Measurements from ENCODE around the gene TSPAN33. TPM values are rescaled to one million over a fixed set of nuclear protein-coding genes. Genes with fewer than 3 reads are reported as not detected.

The TSPAN33 gene
- total and polyA plus RNA-seq, 4 experiments from 2014 or later = 0.83 to 6.3 (median 0.97) TPM

GRCh38 chr7:129150199-129150996 is 5.9 kb downstream of the TSPAN33 start:
- intact Hi-C loops (cut with micrococcal nuclease) = no loop called here
- no peak overlapping the region for H3K27ac ChIP-seq (ENCODE audit: low read depth, low read length)
- no peaks in the 10 kb centered on the region for H3K36me3 ChIP-seq (ENCODE audit: insufficient read depth, low read length)
- Mint-ChIP-seq H3K36me3 (no peaks in the 10 kb centered on the region), H3K27me3 (peaks cover 3 to 20% of the 10 kb centered on the region in 2 donors), H3K9me3 (no peaks in the 10 kb centered on the region), H3K4me3 (no peak overlapping the region), H3K27ac (no peak overlapping the region), H3K4me1 (peaks cover 0 to 6% (median 3%) of the 10 kb centered on the region in 4 donors)
- POLR2A ChIA-PET (ENCODE audit: partially characterized antibody) = no interaction called here
- CTCF ChIA-PET (ENCODE audit: partially characterized antibody) = interaction anchor here (1.0 to 1.5 kb wide), 3 partner anchors 13 to 28 kb away, joined by 3 to 23 read pairs (median 6); no protein-coding TSS in a partner anchor
- H3K4me3 ChIP-seq (ENCODE audit: low read length in 2 of 2) = no peak overlapping the region
- peaks cover under 1% of the 10 kb centered on the region for H3K4me1 ChIP-seq (ENCODE audit: insufficient read depth, low read length)
- H3K9me3 ChIP-seq (ENCODE audit: control insufficient read depth in 1 of 2, low read length in 2 of 2) = no peaks in the 10 kb centered on the region
- no peak for DNase-seq
- H3K27me3 ChIP-seq (ENCODE audit: insufficient read depth, low read length) = no peaks in the 10 kb centered on the region

DNA sequence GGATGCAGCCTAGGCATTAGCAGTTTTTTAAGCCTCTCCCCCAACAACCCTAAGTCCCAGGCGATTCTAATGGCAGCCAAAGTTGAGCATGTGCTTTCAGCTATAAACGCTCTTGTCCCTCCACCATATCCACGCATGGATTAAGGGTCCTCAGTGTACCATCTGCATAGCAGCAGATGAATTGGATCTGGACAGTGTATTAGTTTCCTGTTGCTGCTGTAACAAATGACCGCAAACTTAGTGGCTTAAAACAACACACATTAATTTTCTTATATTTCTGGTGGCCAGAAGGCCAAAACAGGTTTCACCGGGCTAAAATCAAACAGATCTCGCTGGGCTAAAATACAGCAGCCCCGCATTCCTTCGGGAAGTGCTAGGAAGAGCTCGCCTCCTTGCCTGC is 13.1 kb downstream of the TSPAN33 start:
- Mint-ChIP-seq H3K4me1 (no peaks in the 10 kb centered on the region), H3K9me3 (no peaks in the 10 kb centered on the region), H3K27me3 (no peaks in the 10 kb centered on the region), H3K27ac (no peak overlapping the region), H3K36me3 (no peaks in the 10 kb centered on the region), H3K4me3 (no peak overlapping the region)
- no peaks in the 10 kb centered on the region for H3K36me3 ChIP-seq (ENCODE audit: insufficient read depth, low read length)
- POLR2A ChIA-PET (ENCODE audit: partially characterized antibody) = no interaction called here
- no peak overlapping the region for H3K4me3 ChIP-seq (ENCODE audit: low read length in 2 of 2)
- H3K27ac ChIP-seq (ENCODE audit: low read depth, low read length) = no peak overlapping the region
- no peak for DNase-seq
- H3K27me3 ChIP-seq (ENCODE audit: insufficient read depth, low read length) = no peaks in the 10 kb centered on the region
- intact Hi-C loops (cut with micrococcal nuclease) = no loop called here
- no peaks in the 10 kb centered on the region for H3K4me1 ChIP-seq (ENCODE audit: insufficient read depth, low read length)
- CTCF ChIA-PET (ENCODE audit: partially characterized antibody) = interaction anchor here (1.2 to 2.5 kb wide), 2 partner anchors 11 to 61 kb away, joined by 4 to 7 read pairs; no protein-coding TSS in a partner anchor
- no peaks in the 10 kb centered on the region for H3K9me3 ChIP-seq (ENCODE audit: control insufficient read depth in 1 of 2, low read length in 2 of 2)

DNA sequence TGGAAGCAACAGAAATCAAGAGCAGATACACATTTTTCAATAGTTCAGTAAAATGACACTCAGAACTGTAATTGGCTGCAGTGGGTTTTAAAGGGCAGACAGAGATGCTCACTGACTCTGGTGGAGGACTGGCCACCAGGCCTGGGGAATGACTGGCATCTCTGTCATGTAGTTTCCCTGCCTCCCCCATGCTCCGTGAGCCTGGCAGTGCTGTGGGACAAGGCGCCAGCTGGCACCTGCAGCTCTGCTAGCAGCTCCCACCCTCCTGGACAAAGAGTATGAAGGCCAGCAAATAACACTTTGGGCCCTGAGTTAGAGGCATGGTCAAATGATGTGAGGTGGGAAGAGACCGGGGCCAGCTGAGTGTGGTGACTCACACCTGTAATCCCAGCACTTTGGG is 15.0 kb downstream of the TSPAN33 start:
- Mint-ChIP-seq H3K27me3 (no peaks in the 10 kb centered on the region), H3K9me3 (no peaks in the 10 kb centered on the region), H3K4me3 (no peak overlapping the region), H3K36me3 (no peaks in the 10 kb centered on the region), H3K4me1 (peaks cover 0 to 2% (median 0%) of the 10 kb centered on the region in 4 donors), H3K27ac (no peak overlapping the region)
- CTCF ChIA-PET (ENCODE audit: partially characterized antibody) = no interaction called here
- Histone ChIP-seq H3K27ac (ENCODE audit: low read depth, low read length) (no peak overlapping the region), H3K4me1 (ENCODE audit: insufficient read depth, low read length) (no peaks in the 10 kb centered on the region), H3K36me3 (ENCODE audit: insufficient read depth, low read length) (no peaks in the 10 kb centered on the region), H3K27me3 (ENCODE audit: insufficient read depth, low read length) (no peaks in the 10 kb centered on the region), H3K9me3 (ENCODE audit: control insufficient read depth in 1 of 2, low read length in 2 of 2) (no peaks in the 10 kb centered on the region), H3K4me3 (ENCODE audit: low read length in 2 of 2) (no peak overlapping the region)
- intact Hi-C loops (cut with micrococcal nuclease) = no loop called here
- DNase-seq = no peak
- POLR2A ChIA-PET (ENCODE audit: partially characterized antibody) = interaction anchor here (0.8 kb wide), 1 partner anchor 340 kb away, joined by 3 read pairs; no protein-coding TSS in a partner anchor

GRCh38 chr7:129160161-129160905 is 15.8 kb downstream of the TSPAN33 start:
- H3K36me3 Mint-ChIP-seq = peaks cover 0 to 4% of the 10 kb centered on the region in 2 donors
- H3K9me3 Mint-ChIP-seq = no peaks in the 10 kb centered on the region
- POLR2A ChIA-PET (ENCODE audit: partially characterized antibody) = no interaction called here
- peaks cover 0 to 2% (median 0%) of the 10 kb centered on the region in 4 donors for H3K4me1 Mint-ChIP-seq
- intact Hi-C loops (cut with micrococcal nuclease) = no loop called here
- Histone ChIP-seq H3K36me3 (ENCODE audit: insufficient read depth, low read length) (no peaks in the 10 kb centered on the region), H3K4me1 (ENCODE audit: insufficient read depth, low read length) (no peaks in the 10 kb centered on the region), H3K4me3 (ENCODE audit: low read length in 2 of 2) (no peak overlapping the region), H3K27me3 (ENCODE audit: insufficient read depth, low read length) (no peaks in the 10 kb centered on the region), H3K27ac (ENCODE audit: low read depth, low read length) (no peak overlapping the region), H3K9me3 (ENCODE audit: control insufficient read depth in 1 of 2, low read length in 2 of 2) (no peaks in the 10 kb centered on the region)
- CTCF ChIA-PET (ENCODE audit: partially characterized antibody) = interaction anchor here (0.6 kb wide), 1 partner anchor 111 kb away, joined by 3 read pairs; no protein-coding TSS in a partner anchor
- DNase-seq = no peak
- no peak overlapping the region for H3K27ac Mint-ChIP-seq
- no peak overlapping the region for H3K4me3 Mint-ChIP-seq
- no peaks in the 10 kb centered on the region for H3K27me3 Mint-ChIP-seq

DNA sequence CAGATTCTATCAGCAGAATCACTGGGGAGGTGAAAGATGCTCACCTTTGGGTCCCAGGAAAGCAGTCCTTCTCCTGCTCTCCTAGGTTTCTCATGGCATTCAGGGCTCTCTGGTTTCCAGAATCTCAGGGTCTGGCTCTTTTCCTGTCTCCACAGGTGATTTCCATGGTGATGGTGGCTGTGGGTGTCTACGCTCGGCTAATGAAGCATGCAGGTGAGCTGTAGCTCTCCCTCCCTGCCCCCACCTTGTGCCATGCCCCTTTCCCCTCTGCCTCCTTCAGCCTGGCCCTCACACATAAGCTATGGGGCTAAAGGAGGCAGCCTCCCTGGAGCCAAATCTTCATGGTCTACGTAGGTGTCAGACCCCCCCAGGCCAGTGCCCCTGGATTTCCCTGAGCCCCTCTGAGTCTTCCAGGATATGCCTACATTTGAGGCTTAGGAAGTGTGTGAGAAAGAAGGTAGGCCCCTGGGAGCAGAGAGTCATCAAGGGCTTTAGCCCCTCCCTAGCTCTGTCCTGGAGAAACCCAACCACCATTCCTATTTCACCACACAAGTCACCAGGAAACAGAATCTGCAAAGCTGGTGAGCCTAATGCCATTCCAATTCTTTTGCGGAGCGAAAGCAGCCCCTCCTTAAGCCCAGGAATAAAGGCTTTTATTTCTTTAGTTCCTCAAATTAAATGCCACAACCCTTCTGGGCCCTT is 17.2 kb downstream of the TSPAN33 start:
- H3K9me3 ChIP-seq (ENCODE audit: control insufficient read depth in 1 of 2, low read length in 2 of 2) = no peaks in the 10 kb centered on the region
- no peak overlapping the region for H3K27ac ChIP-seq (ENCODE audit: low read depth, low read length)
- H3K27ac Mint-ChIP-seq = no peak overlapping the region
- H3K9me3 Mint-ChIP-seq = no peaks in the 10 kb centered on the region
- CTCF ChIA-PET (ENCODE audit: partially characterized antibody) = interaction anchor here (2.4 kb wide), 1 partner anchor 136 kb away, joined by 12 read pairs; no protein-coding TSS in a partner anchor
- H3K27me3 Mint-ChIP-seq = no peaks in the 10 kb centered on the region
- no peak overlapping the region for H3K4me3 Mint-ChIP-seq
- POLR2A ChIA-PET (ENCODE audit: partially characterized antibody) = no interaction called here
- intact Hi-C loops (cut with micrococcal nuclease) = no loop called here
- DNase-seq = no peak
- H3K4me3 ChIP-seq (ENCODE audit: low read length in 2 of 2) = no peak overlapping the region
- no peaks in the 10 kb centered on the region for H3K36me3 ChIP-seq (ENCODE audit: insufficient read depth, low read length)
- H3K27me3 ChIP-seq (ENCODE audit: insufficient read depth, low read length) = no peaks in the 10 kb centered on the region
- no peaks in the 10 kb centered on the region for H3K4me1 ChIP-seq (ENCODE audit: insufficient read depth, low read length)
- H3K36me3 Mint-ChIP-seq = peaks cover 0 to 9% of the 10 kb centered on the region in 2 donors
- H3K4me1 Mint-ChIP-seq = peaks cover 0 to 2% (median 0%) of the 10 kb centered on the region in 4 donors

DNA sequence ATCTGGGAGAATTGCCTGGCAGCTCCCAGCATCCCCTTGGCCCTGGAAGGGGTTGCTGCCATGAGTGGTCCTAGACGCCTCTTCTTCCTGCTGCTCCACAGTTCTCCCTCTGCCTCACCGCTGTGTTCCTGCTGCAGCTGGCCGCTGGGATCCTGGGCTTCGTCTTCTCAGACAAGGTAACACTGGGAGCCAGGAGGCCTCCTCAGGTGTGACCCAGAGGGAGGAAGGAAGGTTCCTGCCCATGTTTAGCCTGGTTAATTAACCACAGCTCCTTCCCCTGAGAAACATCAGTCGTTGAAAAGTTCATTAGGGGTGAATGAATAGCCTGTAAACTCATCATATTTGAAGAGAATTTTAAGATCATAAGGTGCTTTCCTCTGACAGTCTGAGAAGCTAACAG is 18.2 kb downstream of the TSPAN33 start:
- no peak overlapping the region for H3K4me3 ChIP-seq (ENCODE audit: low read length in 2 of 2)
- Mint-ChIP-seq H3K4me1 (peaks cover 0 to 2% (median 0%) of the 10 kb centered on the region in 4 donors), H3K36me3 (peaks cover 0 to 9% of the 10 kb centered on the region in 2 donors), H3K9me3 (no peaks in the 10 kb centered on the region), H3K27me3 (peaks cover 0 to 5% of the 10 kb centered on the region in 2 donors), H3K27ac (no peak overlapping the region), H3K4me3 (no peak overlapping the region)
- no peaks in the 10 kb centered on the region for H3K4me1 ChIP-seq (ENCODE audit: insufficient read depth, low read length)
- H3K36me3 ChIP-seq (ENCODE audit: insufficient read depth, low read length) = no peaks in the 10 kb centered on the region
- no peak overlapping the region for H3K27ac ChIP-seq (ENCODE audit: low read depth, low read length)
- H3K27me3 ChIP-seq (ENCODE audit: insufficient read depth, low read length) = no peaks in the 10 kb centered on the region
- ChIA-PET POLR2A (ENCODE audit: partially characterized antibody) (no interaction called here), CTCF (ENCODE audit: partially characterized antibody) (interaction anchor here (1.1 to 2.4 kb wide), 5 partner anchors 11 to 135 kb away, joined by 3 to 23 read pairs (median 12); no protein-coding TSS in a partner anchor)
- no peak for DNase-seq
- no peaks in the 10 kb centered on the region for H3K9me3 ChIP-seq (ENCODE audit: control insufficient read depth in 1 of 2, low read length in 2 of 2)
- intact Hi-C loops (cut with micrococcal nuclease) = no loop called here
